IgD-negative memory B cell (primary cell): Measurements from ENCODE around the gene TNK2. TPM values are rescaled to one million over a fixed set of nuclear protein-coding genes. Genes with fewer than 3 reads are reported as not detected.

ENCODE experiments used
- H3K27ac Mint-ChIP-seq, 3 donors: one replicate each; pipeline ENCODE4 v1.8.0; 2020 to 2022; ENCODE audit warnings: mild to moderate bottlenecking in 3 of 3, mixed read lengths in 3 of 3, moderate library complexity in 1 of 3
- H3K27me3 Mint-ChIP-seq: one replicate; pipeline ENCODE4 v1.8.0; 2021; ENCODE audit warnings: mixed read lengths
- H3K36me3 Mint-ChIP-seq: one replicate; pipeline ENCODE4 v1.8.0; 2020; ENCODE audit warnings: mild to moderate bottlenecking, mixed read lengths
- H3K4me1 Mint-ChIP-seq, 3 donors: one replicate each; pipeline ENCODE4 v1.8.0; 2020 to 2022; ENCODE audit warnings: mixed read lengths in 3 of 3, mild to moderate bottlenecking in 1 of 3
- H3K4me3 Mint-ChIP-seq, 4 donors: one replicate each; pipeline ENCODE4 v1.8.0; 2020 to 2022; ENCODE audit warnings: mild to moderate bottlenecking in 4 of 4, mixed read lengths in 4 of 4, moderate library complexity in 3 of 4
- H3K9me3 Mint-ChIP-seq, 3 donors: one replicate each; pipeline ENCODE4 v1.8.0; 2020 to 2021; ENCODE audit warnings: mixed read lengths in 3 of 3, mild to moderate bottlenecking in 1 of 3
- polyA plus RNA-seq: library from polyadenylated mRNA; unstranded; fragments of 300-500 nt; fragmentation: Illumina TruSeq; gene quantifications from one replicate; pipeline ENCODE4 v1.2.3, GENCODE V29; 2021

The TNK2 gene
- polyA plus RNA-seq, 1 donor from 2014 or later, result 6.1 TPM

DNA sequence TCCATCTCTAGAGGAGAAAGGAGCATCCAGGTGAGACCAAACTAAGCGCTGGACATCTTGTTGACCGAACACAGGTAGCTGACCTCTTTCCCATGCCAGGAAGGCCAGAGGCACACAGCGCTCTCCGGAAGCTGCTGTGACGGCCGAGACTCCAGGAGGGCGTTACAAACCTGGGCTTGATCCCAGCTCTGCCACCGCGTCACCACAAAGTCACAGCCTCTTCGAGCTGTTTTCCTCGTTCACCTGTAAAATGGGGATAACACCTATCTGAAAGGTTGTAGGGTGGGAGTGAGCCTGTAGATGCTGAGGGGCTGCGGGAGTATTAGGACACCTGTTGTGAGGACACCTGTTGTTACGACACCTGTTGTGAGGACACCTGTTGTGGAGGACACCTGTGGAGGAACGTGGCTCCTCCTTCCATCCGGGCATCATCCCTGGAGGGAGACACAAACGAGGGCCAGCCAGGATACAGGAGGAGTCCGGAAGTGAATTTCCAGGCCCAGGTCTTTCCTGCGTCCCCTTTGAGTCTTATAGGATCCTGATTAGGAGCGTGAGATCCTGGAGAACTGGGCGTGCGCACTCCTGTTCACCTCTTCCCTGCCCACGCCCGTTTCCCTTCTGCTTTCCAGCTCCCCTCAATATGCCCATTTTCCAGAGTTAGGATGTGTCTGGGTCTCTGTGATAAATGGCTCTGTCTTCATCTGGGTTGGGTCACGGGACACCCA, 94.3 kb downstream of the TNK2 start:
- Mint-ChIP-seq H3K27me3 (peaks cover 4% of the 10 kb centered on the region), H3K27ac (no peak overlapping the region), H3K4me3 (no peak overlapping the region)

More for the DNA sequence above, 94.3 kb downstream of the TNK2 start:
- Mint-ChIP-seq H3K9me3 (no peaks in the 10 kb centered on the region), H3K4me1 (peaks cover 0 to 1% (median 0%) of the 10 kb centered on the region in 3 donors), H3K36me3 (no peaks in the 10 kb centered on the region)

Other genes starting within 250 kb of the TNK2 start
- gene MUC20, start 187.6 kb downstream of the TNK2 start, polyA plus RNA-seq, result 0.39 TPM
- 0.01 TPM for gene MUC4, start 96.6 kb downstream of the TNK2 start, polyA plus RNA-seq
- gene TFRC, start 173.5 kb upstream of the TNK2 start, polyA plus RNA-seq, result 34.9 TPM